Endothelial cell of umbilical vein (primary cell): ENCODE measurements around the gene ZNF711. TPM values are rescaled to one million over a fixed set of nuclear protein-coding genes. Genes with fewer than 3 reads are reported as not detected.

Experiments used
- BruUV-seq: library from RNA; stranded (reverse); fragments of 400-500 nt; replicated peaks from 2 replicates; lab custom pipeline; 2021; lab: Mats Ljungman, UMichigan
- CTCF ChIA-PET: fragments of 300-600, 350-600 bp; sonication (Branson Sonifier 250); formaldehyde crosslinking; loops from one replicate; lab custom pipeline; 2021; ENCODE audit warnings: antibody characterized with exemption, inconsistent platforms; lab: Charles Lee
- POLR2A ChIA-PET: fragments of 300-600, 350-600 bp; sonication (Branson Sonifier 250); formaldehyde crosslinking; loops from one replicate; lab custom pipeline; 2021; ENCODE audit warnings: antibody characterized with exemption, inconsistent platforms; lab: Charles Lee
- DNase-seq: peaks from one replicate; pipeline ENCODE4 v3.0.0-alpha.2; 2011; ENCODE audit warnings: low read depth, low spot score
- FAIRE-seq: peaks from 2 replicates; lab custom pipeline; 2011; peaks lifted over from hg19 to GRCh38; lab: Jason Lieb, UNC
- H2AFZ ChIP-seq: 2 replicates; pipeline ENCODE4 v1.6.0; 2012; ENCODE audit warnings: low read depth, low read length, control low read depth, inconsistent platforms
- H3K27ac ChIP-seq: 2 replicates; pipeline ENCODE4 v1.5.1; 2011; ENCODE audit warnings: low read depth, mild to moderate bottlenecking, control low read depth, low read length, moderate library complexity; ENCODE audit not compliant: insufficient read depth
- H3K27me3 ChIP-seq, 2 experiments: 2 replicates each; pipeline versions ENCODE4 v1.6.0 to v1.6.1; 2011; ENCODE audit warnings: low read length in 2 of 2, mixed read lengths in 1 of 2; ENCODE audit not compliant: control insufficient read depth in 2 of 2, insufficient read depth in 2 of 2
- H3K36me3 ChIP-seq, 2 experiments: 2 replicates in 1 of 2; 3 replicates in 1 of 2; pipeline ENCODE4 v1.5.1; 2011; ENCODE audit warnings: low read length in 2 of 2, mild to moderate bottlenecking in 1 of 2, moderate library complexity in 1 of 2; ENCODE audit not compliant: control insufficient read depth in 2 of 2, insufficient read depth in 2 of 2; ENCODE audit errors: extremely low read depth in 1 of 2
- H3K4me1 ChIP-seq: 3 replicates; pipeline ENCODE4 v1.5.1; 2011; ENCODE audit warnings: mild to moderate bottlenecking, low read length; ENCODE audit not compliant: control insufficient read depth, insufficient read depth; ENCODE audit errors: extremely low read depth
- H3K4me2 ChIP-seq: 2 replicates; pipeline ENCODE4 v1.6.1; 2011; ENCODE audit warnings: low read length, control low read depth, mixed read lengths; ENCODE audit not compliant: insufficient read depth
- H3K4me3 ChIP-seq, 3 experiments: fragments of 200-600 bp in 1 of 3; sonication (generic), shearing (Covaris generic) in 1 of 3; replicated peaks in 1 of 3; 2 replicates each; pipeline ENCODE4 v1.5.1; 2011 to 2016; ENCODE audit warnings: control low read depth in 3 of 3, low read length in 3 of 3, mild to moderate bottlenecking in 2 of 3, inconsistent platforms in 1 of 3, low read depth in 1 of 3, moderate library complexity in 1 of 3; ENCODE audit not compliant: insufficient read depth in 1 of 3
- H3K79me2 ChIP-seq: 2 replicates; pipeline ENCODE4 v1.6.0; 2012; ENCODE audit warnings: low read length, inconsistent platforms; ENCODE audit not compliant: control insufficient read depth, insufficient read depth
- H3K9ac ChIP-seq: replicated peaks from 2 replicates; pipeline ENCODE3; 2011; ENCODE audit warnings: low read length, control low read depth; ENCODE audit not compliant: insufficient read depth; ENCODE audit errors: extremely low read depth
- H3K9me1 ChIP-seq: replicated peaks from 3 replicates; pipeline ENCODE4 v1.6.0; 2011; ENCODE audit warnings: mild to moderate bottlenecking, low read length; ENCODE audit not compliant: control insufficient read depth, insufficient read depth; ENCODE audit errors: extremely low read depth
- H3K9me3 ChIP-seq: replicated peaks from 2 replicates; pipeline ENCODE4 v1.5.1; 2012; ENCODE audit warnings: low read length, inconsistent platforms; ENCODE audit not compliant: control insufficient read depth, insufficient read depth
- H4K20me1 ChIP-seq: replicated peaks from 2 replicates; pipeline ENCODE3; 2011; ENCODE audit warnings: mild to moderate bottlenecking, low read length; ENCODE audit not compliant: control insufficient read depth, insufficient read depth; ENCODE audit errors: extremely low read depth
- EZH2 ChIP-seq: IDR thresholded peaks from 2 replicates; pipeline ENCODE4 v1.6.1; 2012; ENCODE audit warnings: borderline replicate concordance, low read depth, mild to moderate bottlenecking, moderate library complexity, low read length, inconsistent platforms; ENCODE audit not compliant: severe bottlenecking
- FOS ChIP-seq: IDR thresholded peaks from 2 replicates; pipeline ENCODE4 v1.6.1; 2011; ENCODE audit warnings: mild to moderate bottlenecking, low read length, moderate library complexity, borderline replicate concordance; ENCODE audit not compliant: insufficient read depth
- GATA2 ChIP-seq: IDR thresholded peaks from 2 replicates; pipeline ENCODE4 v1.7.0; 2011; ENCODE audit warnings: low read depth, mild to moderate bottlenecking, moderate library complexity, mixed read lengths, low read length; ENCODE audit not compliant: insufficient read length, insufficient read depth
- JUN ChIP-seq: IDR thresholded peaks from 2 replicates; pipeline ENCODE4 v1.6.1; 2011; ENCODE audit warnings: borderline replicate concordance, low read depth; ENCODE audit not compliant: insufficient read length, insufficient read depth
- MAX ChIP-seq: IDR thresholded peaks from 2 replicates; pipeline ENCODE4 v1.6.1; 2011; ENCODE audit not compliant: insufficient read depth, insufficient read length
- MYC ChIP-seq: IDR thresholded peaks from one replicate; pipeline ENCODE4 v1.6.1; 2011; ENCODE audit warnings: mild to moderate bottlenecking, low read depth, low read length
- POLR2A ChIP-seq: IDR thresholded peaks from 2 replicates; pipeline ENCODE4 v1.6.1; 2012; ENCODE audit warnings: low read depth, mild to moderate bottlenecking, control low read depth, low read length
- POLR2AphosphoS5 ChIP-seq: IDR thresholded peaks from 2 replicates; pipeline ENCODE4 v1.6.1; 2012; ENCODE audit warnings: low read depth, mild to moderate bottlenecking, control low read depth, low read length, moderate library complexity; ENCODE audit not compliant: insufficient read depth
- dilution Hi-C: fragments of 300-500 bp; cut with MboI; formaldehyde crosslinking; loops from one replicate; pipeline ENCODE4 v1.15.0; 2019; ENCODE audit warnings: low sequenced_read_pairs; ENCODE audit not compliant: extremely low pct_ligation_motif_present
- intact Hi-C: fragments of 100-400 bp; cut with micrococcal nuclease; formaldehyde crosslinking; loops from one replicate; pipeline ENCODE4 v1.10.0; 2022
- polyA plus RNA-seq, 4 experiments: library from polyadenylated mRNA; depleted of rRNA in 3 of 4; stranded (reverse) in 3 of 4; unstranded in 1 of 4; fragments of >200 nt; gene quantifications; 2 replicates each; pipeline versions ENCODE4 v1.2.1 to v1.2.3, GENCODE V29; 2011 to 2012; ENCODE audit warnings: missing spikeins in 1 of 4
- total RNA-seq: library from RNA; stranded (reverse); gene quantifications from 2 replicates; pipeline ENCODE4 v1.2.3, GENCODE V29; 2021
- TF ChIP-seq, protein P1 (sequence below), 2 donors: IDR thresholded peaks; 1 replicate in 1 of 2; 2 replicates in 1 of 2; pipeline ENCODE4 v1.5.1; 2011; ENCODE audit warnings: low read length in 2 of 2, mild to moderate bottlenecking in 2 of 2, moderate library complexity in 2 of 2, control low read depth in 1 of 2, inconsistent platforms in 1 of 2, low read depth in 1 of 2; ENCODE audit not compliant: insufficient read depth in 1 of 2; ENCODE audit errors: extremely low read depth in 1 of 2

Gene ZNF711
- total and polyA plus RNA-seq, 2 donors (not counting 3 experiments of a cell fraction or from before 2014, with no cell fraction given): 2.2 to 5.0 TPM

DNA sequence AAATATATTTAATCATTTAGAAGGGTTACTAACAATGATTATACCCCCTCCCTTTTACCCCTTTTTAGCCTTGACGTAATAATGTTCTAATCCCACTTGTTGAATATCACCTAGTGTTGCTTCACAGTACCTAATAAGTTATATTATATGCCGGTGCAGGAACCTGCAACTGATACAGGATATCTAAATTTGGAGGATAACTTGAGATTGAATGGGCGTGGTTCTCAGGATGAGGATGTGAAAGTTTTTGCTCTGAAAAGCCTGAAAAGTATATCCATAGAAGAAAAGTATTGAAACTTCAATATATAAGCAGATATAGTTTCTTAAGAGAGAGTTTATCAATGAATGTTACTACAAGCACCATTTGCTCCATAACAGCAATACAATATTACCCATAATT, 59.8 kb downstream of the ZNF711 start:
- H3K4me3 ChIP-seq: no peak overlapping the region
- DNase-seq: no peak
- TF ChIP-seq, protein P1, sequence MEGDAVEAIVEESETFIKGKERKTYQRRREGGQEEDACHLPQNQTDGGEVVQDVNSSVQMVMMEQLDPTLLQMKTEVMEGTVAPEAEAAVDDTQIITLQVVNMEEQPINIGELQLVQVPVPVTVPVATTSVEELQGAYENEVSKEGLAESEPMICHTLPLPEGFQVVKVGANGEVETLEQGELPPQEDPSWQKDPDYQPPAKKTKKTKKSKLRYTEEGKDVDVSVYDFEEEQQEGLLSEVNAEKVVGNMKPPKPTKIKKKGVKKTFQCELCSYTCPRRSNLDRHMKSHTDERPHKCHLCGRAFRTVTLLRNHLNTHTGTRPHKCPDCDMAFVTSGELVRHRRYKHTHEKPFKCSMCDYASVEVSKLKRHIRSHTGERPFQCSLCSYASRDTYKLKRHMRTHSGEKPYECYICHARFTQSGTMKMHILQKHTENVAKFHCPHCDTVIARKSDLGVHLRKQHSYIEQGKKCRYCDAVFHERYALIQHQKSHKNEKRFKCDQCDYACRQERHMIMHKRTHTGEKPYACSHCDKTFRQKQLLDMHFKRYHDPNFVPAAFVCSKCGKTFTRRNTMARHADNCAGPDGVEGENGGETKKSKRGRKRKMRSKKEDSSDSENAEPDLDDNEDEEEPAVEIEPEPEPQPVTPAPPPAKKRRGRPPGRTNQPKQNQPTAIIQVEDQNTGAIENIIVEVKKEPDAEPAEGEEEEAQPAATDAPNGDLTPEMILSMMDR (IDR thresholded peaks at IDR 0.05; ENCODE audit: extremely low read depth in 1 of 2, insufficient read depth in 1 of 2, low read depth in 1 of 2, low read length in 2 of 2): no peak
- TF ChIP-seq MYC (no peak), JUN (no peak), POLR2AphosphoS5 (no peak), EZH2 (no peak), GATA2 (no peak), POLR2A (no peak), MAX (no peak), FOS (no peak)
- H3K9me1 ChIP-seq: no peaks in the 10 kb centered on the region
- dilution Hi-C loops (no loop called here), intact Hi-C loops (no loop called here)
- no peak for FAIRE-seq
- no peaks in the 10 kb centered on the region for H4K20me1 ChIP-seq
- no peak overlapping the region for H3K4me2 ChIP-seq
- ChIA-PET POLR2A (no interaction called here), CTCF (no interaction called here)
- H2AFZ ChIP-seq: no peak overlapping the region
- H3K4me1 ChIP-seq: no peaks in the 10 kb centered on the region
- H3K9me3 ChIP-seq: no peaks in the 10 kb centered on the region
- H3K36me3 ChIP-seq: no peaks in the 10 kb centered on the region
- H3K27ac ChIP-seq: no peak overlapping the region
- BruUV-seq: no TSS peak
- H3K79me2 ChIP-seq: no peaks in the 10 kb centered on the region
- no peak overlapping the region for H3K9ac ChIP-seq
- no peaks in the 10 kb centered on the region for H3K27me3 ChIP-seq
